H1 (cell line): Measurements from ENCODE around the gene PHACTR2. TPM values are rescaled to one million over a fixed set of nuclear protein-coding genes. Genes with fewer than 3 reads are reported as not detected.

Experiments
- CTCF ChIA-PET: fragments of 300-600 bp; sonication (Branson Sonifier 250); formaldehyde crosslinking; loops from one replicate; lab custom pipeline; 2021; ENCODE audit not compliant: partially characterized antibody; lab: Charles Lee
- POLR2A ChIA-PET: fragments of 300-600 bp; sonication (Branson Sonifier 250); formaldehyde crosslinking; loops from one replicate; lab custom pipeline; 2021; ENCODE audit warnings: inconsistent platforms; ENCODE audit not compliant: partially characterized antibody; lab: Charles Lee
- DNase-seq, 2 experiments: peaks; one replicate each; pipeline versions ENCODE4 v3.0.0 to v3.0.0-alpha.2; 2010 to 2022; ENCODE audit warnings: low spot score in 2 of 2, low read depth in 1 of 2, mixed read lengths in 1 of 2
- FAIRE-seq: peaks from 2 replicates; lab custom pipeline; 2011; peaks lifted over from hg19 to GRCh38; lab: Jason Lieb, UNC
- H2AFZ ChIP-seq: 2 replicates; pipeline ENCODE4 v1.8.1; 2012; ENCODE audit warnings: low read length, inconsistent platforms
- H2AK5ac ChIP-seq: 2 replicates; pipeline ENCODE4 v1.6.1; 2013; ENCODE audit warnings: low read depth, low read length
- H2BK120ac ChIP-seq: replicated peaks from 2 replicates; pipeline ENCODE3; 2013; ENCODE audit warnings: low read depth, low read length, inconsistent platforms
- H2BK12ac ChIP-seq: 2 replicates; pipeline ENCODE4 v1.6.1; 2013; ENCODE audit warnings: low read depth, low read length
- H2BK15ac ChIP-seq: 2 replicates; pipeline ENCODE4 v1.6.1; 2013; ENCODE audit warnings: low read length
- H2BK20ac ChIP-seq: 2 replicates; pipeline ENCODE4 v1.6.1; 2013; ENCODE audit warnings: low read length
- H2BK5ac ChIP-seq: 2 replicates; pipeline ENCODE4 v1.6.1; 2013; ENCODE audit warnings: low read depth, low read length
- H3K14ac ChIP-seq: 2 replicates; pipeline ENCODE4 v1.6.1; 2013; ENCODE audit warnings: inconsistent platforms; ENCODE audit not compliant: insufficient read length
- H3K18ac ChIP-seq: 2 replicates; pipeline ENCODE4 v1.6.1; 2013; ENCODE audit warnings: low read length; ENCODE audit errors: extremely low read depth
- H3K23ac ChIP-seq: 2 replicates; pipeline ENCODE4 v1.6.1; 2013; ENCODE audit warnings: inconsistent platforms; ENCODE audit not compliant: insufficient read length
- H3K23me2 ChIP-seq: 2 replicates; pipeline ENCODE4 v1.6.1; 2013; ENCODE audit warnings: low read depth, low read length
- H3K27ac ChIP-seq: 2 replicates; pipeline ENCODE4 v1.6.1; 2011; ENCODE audit warnings: low read depth, low read length, inconsistent platforms
- H3K27me3 ChIP-seq, 4 experiments: replicated peaks in 1 of 4; 1 replicate in 1 of 4; 2 replicates in 3 of 4; pipeline versions ENCODE4 v1.6.1 to v1.8.1; 2011 to 2013; ENCODE audit warnings: low read length in 3 of 4, mild to moderate bottlenecking in 3 of 4, inconsistent platforms in 2 of 4, mixed read lengths in 2 of 4, moderate library complexity in 1 of 4; ENCODE audit not compliant: control insufficient read depth in 3 of 4, insufficient read depth in 3 of 4; ENCODE audit errors: extremely low read depth in 1 of 4
- H3K36me3 ChIP-seq, 4 experiments: 2 replicates each; pipeline versions ENCODE4 v1.6.1 to v1.8.1; 2011 to 2013; ENCODE audit warnings: mild to moderate bottlenecking in 4 of 4, low read length in 3 of 4, moderate library complexity in 2 of 4, control low read depth in 1 of 4, inconsistent platforms in 1 of 4; ENCODE audit not compliant: insufficient read depth in 4 of 4, control insufficient read depth in 2 of 4
- H3K4ac ChIP-seq: replicated peaks from 2 replicates; pipeline ENCODE3; 2013; ENCODE audit warnings: low read length, low read depth, mixed read lengths, inconsistent platforms; ENCODE audit not compliant: insufficient read length
- H3K4me1 ChIP-seq, 4 experiments: replicated peaks in 1 of 4; 1 replicate in 1 of 4; 2 replicates in 3 of 4; pipeline versions ENCODE4 v1.6.1 to v1.8.1; 2011 to 2013; ENCODE audit warnings: low read length in 3 of 4, inconsistent platforms in 2 of 4, mixed read lengths in 1 of 4; ENCODE audit not compliant: insufficient read depth in 4 of 4, control insufficient read depth in 3 of 4
- H3K4me2 ChIP-seq, 2 experiments: 2 replicates each; pipeline versions ENCODE4 v1.6.1 to v1.8.1; 2011 to 2013; ENCODE audit warnings: low read depth in 2 of 2, low read length in 2 of 2, control low read depth in 1 of 2, inconsistent platforms in 1 of 2, mild to moderate bottlenecking in 1 of 2; ENCODE audit not compliant: insufficient read depth in 1 of 2
- H3K4me3 ChIP-seq, 4 experiments: fragments of 200-600, 300-600 bp in 1 of 4; sonication (generic), shearing (Covaris generic), sonication (Bioruptor Twin) in 1 of 4; 2 replicates each; pipeline versions ENCODE4 v1.5.1 to v1.8.1; 2011 to 2016; ENCODE audit warnings: low read length in 4 of 4, low read depth in 3 of 4, control low read depth in 2 of 4, inconsistent platforms in 2 of 4, mild to moderate bottlenecking in 2 of 4, mixed read lengths in 1 of 4, moderate library complexity in 1 of 4; ENCODE audit not compliant: insufficient read depth in 2 of 4; ENCODE audit errors: extremely low read depth in 1 of 4
- H3K56ac ChIP-seq: replicated peaks from 2 replicates; pipeline ENCODE3; 2013; ENCODE audit warnings: low read depth, mild to moderate bottlenecking, mixed read lengths, low read length, inconsistent platforms; ENCODE audit not compliant: insufficient read length
- H3K79me1 ChIP-seq: 2 replicates; pipeline ENCODE4 v1.6.1; 2013; ENCODE audit warnings: low read depth, low read length, control low read depth
- H3K79me2 ChIP-seq, 2 experiments: 2 replicates each; pipeline versions ENCODE4 v1.6.1 to v1.8.1; 2012 to 2013; ENCODE audit warnings: low read length in 2 of 2, mild to moderate bottlenecking in 2 of 2, inconsistent platforms in 1 of 2; ENCODE audit not compliant: insufficient read depth in 2 of 2, control insufficient read depth in 1 of 2
- H3K9ac ChIP-seq, 4 experiments: replicated peaks in 1 of 4; 1 replicate in 1 of 4; 2 replicates in 3 of 4; pipeline versions ENCODE4 v1.6.1 to v1.8.1; 2011 to 2013; ENCODE audit warnings: low read depth in 3 of 4, low read length in 3 of 4, control low read depth in 2 of 4, mild to moderate bottlenecking in 2 of 4, moderate library complexity in 2 of 4, inconsistent platforms in 1 of 4; ENCODE audit errors: extremely low read depth in 1 of 4
- H3K9me3 ChIP-seq, 2 experiments: 2 replicates each; pipeline versions ENCODE4 v1.6.1 to v1.8.1; 2012 to 2013; ENCODE audit warnings: mild to moderate bottlenecking in 2 of 2, moderate library complexity in 2 of 2, control low read depth in 1 of 2, inconsistent platforms in 1 of 2, low read depth in 1 of 2, low read length in 1 of 2, mixed read lengths in 1 of 2; ENCODE audit not compliant: insufficient read depth in 2 of 2
- H4K20me1 ChIP-seq, 2 experiments: replicated peaks in 1 of 2; 2 replicates each; pipeline versions ENCODE3 to v1.8.1; 2011 to 2013; ENCODE audit warnings: inconsistent platforms in 2 of 2, low read length in 2 of 2, mild to moderate bottlenecking in 1 of 2; ENCODE audit not compliant: insufficient read depth in 2 of 2, control insufficient read depth in 1 of 2
- H4K5ac ChIP-seq: 2 replicates; pipeline ENCODE4 v1.6.1; 2013; ENCODE audit warnings: low read length, low read depth, mixed read lengths, inconsistent platforms; ENCODE audit not compliant: insufficient read length
- H4K8ac ChIP-seq: 2 replicates; pipeline ENCODE4 v1.8.0; 2013; ENCODE audit warnings: mild to moderate bottlenecking, moderate library complexity, low read length, inconsistent platforms; ENCODE audit not compliant: insufficient read depth; ENCODE audit errors: extremely low read depth
- H4K91ac ChIP-seq: replicated peaks from 2 replicates; pipeline ENCODE3; 2013; ENCODE audit warnings: low read length, mixed read lengths, inconsistent platforms; ENCODE audit not compliant: insufficient read length
- ASH2L ChIP-seq: fragments of 200-600, 300-600 bp; sonication (generic); IDR thresholded peaks from one replicate; pipeline ENCODE4 v1.7.1; 2017; ENCODE audit warnings: low read length
- CBX5 ChIP-seq: fragments of 300-800, 300-1000 bp; sonication (generic); IDR thresholded peaks from 2 replicates; pipeline ENCODE4 v1.7.1; 2016; ENCODE audit warnings: antibody characterized with exemption, low read length, low read depth
- GTF2F1 ChIP-seq: IDR thresholded peaks from 2 replicates; pipeline ENCODE4 v1.6.1; 2012; ENCODE audit warnings: low read depth, low read length, improper control_type of control experiment, borderline replicate concordance
- JUND ChIP-seq: IDR thresholded peaks from 2 replicates; pipeline ENCODE4 v1.6.1; 2011; ENCODE audit warnings: mild to moderate bottlenecking, improper control_type of control experiment, low read length
- KDM1A ChIP-seq: fragments of 200-600, 300-600 bp; sonication (generic); IDR thresholded peaks from 2 replicates; pipeline ENCODE4 v1.7.1; 2016; ENCODE audit warnings: mild to moderate bottlenecking, low read length, borderline replicate concordance
- KDM5A ChIP-seq: fragments of 200-600 bp; IDR thresholded peaks from 2 replicates; pipeline ENCODE4 v1.7.1; 2012; ENCODE audit warnings: mild to moderate bottlenecking, low read length, inconsistent platforms, mixed read lengths
- NANOG ChIP-seq: IDR thresholded peaks from 2 replicates; pipeline ENCODE4 v1.6.1; 2011; ENCODE audit warnings: low read length, low read depth, mild to moderate bottlenecking, inconsistent platforms; ENCODE audit not compliant: insufficient read depth, poor library complexity, severe bottlenecking
- RXRA ChIP-seq: IDR thresholded peaks from 2 replicates; pipeline ENCODE4 v1.6.1; 2011; ENCODE audit warnings: low read depth, mild to moderate bottlenecking, low read length, moderate library complexity; ENCODE audit not compliant: insufficient read depth
- SP1 ChIP-seq: IDR thresholded peaks from 2 replicates; pipeline ENCODE4 v1.6.1; 2011; ENCODE audit warnings: low read depth, low read length
- SP2 ChIP-seq: IDR thresholded peaks from 2 replicates; pipeline ENCODE4 v1.6.1; 2012; ENCODE audit warnings: mild to moderate bottlenecking, low read length, inconsistent platforms
- WGBS, 2 experiments: shearing (Covaris generic) in 1 of 2; methylation state at CpG; one replicate each; pipeline versions ENCODE4 v1.1.6 to v1.1.7; 2013 to 2015; ENCODE audit warnings: low lambda C conversion rate in 2 of 2, mixed read lengths in 2 of 2, inconsistent platforms in 1 of 2, low coverage in 1 of 2, missing lambda C conversion rate in 1 of 2; ENCODE audit not compliant: insufficient replicate concordance in 2 of 2, insufficient coverage in 1 of 2, insufficient read length in 1 of 2; ENCODE audit errors: extremely low coverage in 1 of 2, missing lambda C conversion rate in 1 of 2; 5-methylcytosine and 5-hydroxymethylcytosine counted together
- polyA plus RNA-seq, 7 experiments: library from polyadenylated mRNA; depleted of rRNA in 3 of 7; stranded (reverse) in 5 of 7; unstranded in 2 of 7; fragments of >200 nt in 5 of 7; fragments of 200-250 nt in 2 of 7; gene quantifications; 1 replicate in 5 of 7; 2 replicates in 1 of 7; 4 replicates in 1 of 7; pipeline versions ENCODE4 v1.2.1 to v1.2.3, GENCODE V29; 2011 to 2013; ENCODE audit warnings: missing spikeins in 2 of 7, mixed read lengths in 2 of 7
- total RNA-seq: library from RNA; stranded (reverse); fragmentation: NEBNext Ultra II Directional; extraction: Animal tissue kit (Norgen Biotek cat#: 25700); gene quantifications from 2 replicates; pipeline ENCODE4 v1.2.1, GENCODE V29; 2021

Gene PHACTR2
- total and polyA plus RNA-seq, 2 of the 8 experiments (the other 6 are each of a cell fraction or from before 2014, with no cell fraction given), result 16.9 to 131 TPM

- no peak for DNase-seq
- WGBS, 2 experiments, result 98% methylated on average over 3 of the region's 3 CpGs; no CpG with 5 or more reads in 1 of the 2 experiments
- no peak overlapping the region for H2AFZ ChIP-seq
- no peak overlapping the region for H3K18ac ChIP-seq
- TF ChIP-seq GTF2F1 (no peak), NANOG (no peak), KDM5A (no peak), RXRA (no peak), KDM1A (no peak), SP1 (no peak), SP2 (no peak), ASH2L (no peak), CBX5 (no peak), JUND (no peak)
- no peak overlapping the region for H2AK5ac ChIP-seq
- CTCF ChIA-PET, result interaction anchor here (1.1 to 1.5 kb wide), 3 partner anchors 97 to 249 kb away, joined by 3 to 4 read pairs (median 4); no protein-coding TSS in a partner anchor
- no peak overlapping the region for H3K4me3 ChIP-seq
- H3K79me2 ChIP-seq, result peaks cover 7 to 96% of the 10 kb centered on the region in 2 experiments
- no peak overlapping the region for H4K8ac ChIP-seq
- no peak overlapping the region for H3K4ac ChIP-seq
- peaks cover 1% of the 10 kb centered on the region; the same call in 1 of the 2 replicates for H3K23me2 ChIP-seq
- no peak for FAIRE-seq
- no peak overlapping the region for H4K91ac ChIP-seq
- H2BK20ac ChIP-seq, result no peak overlapping the region
- no peaks in the 10 kb centered on the region for H3K9me3 ChIP-seq
- H2BK15ac ChIP-seq, result no peak overlapping the region
- no peaks in the 10 kb centered on the region; a peak in 1 of 8 replicates for H3K36me3 ChIP-seq
- POLR2A ChIA-PET, result interaction anchor here (1.2 to 1.3 kb wide), 2 partner anchors 14 to 150 kb away, joined by 3 read pairs; partner anchors contain the start of gene LTV1
- H3K79me1 ChIP-seq, result peaks cover 6% of the 10 kb centered on the region; the same call in 1 of the 2 replicates
- H3K23ac ChIP-seq, result no peak overlapping the region
- no peak overlapping the region for H3K14ac ChIP-seq
- H2BK12ac ChIP-seq, result no peak overlapping the region
- peaks cover 2 to 23% (median 17%) of the 10 kb centered on the region in 4 experiments; a peak in 6 of 7 replicates for H3K4me1 ChIP-seq
- no peak overlapping the region for H3K4me2 ChIP-seq
- H2BK5ac ChIP-seq, result no peak overlapping the region
- no peak overlapping the region for H3K9ac ChIP-seq
- no peak overlapping the region for H3K27ac ChIP-seq
- H2BK120ac ChIP-seq, result no peak overlapping the region
- H4K20me1 ChIP-seq, result no peaks in the 10 kb centered on the region
- H3K56ac ChIP-seq, result no peak overlapping the region
- H3K27me3 ChIP-seq, result no peaks in the 10 kb centered on the region
- no peak overlapping the region for H4K5ac ChIP-seq
Measured at GRCh38 chr6:143692696-143693095, 14.9 kb downstream of the PHACTR2 start.
